ENCODE results near the gene INTS14.

The INTS14 gene

DNA sequence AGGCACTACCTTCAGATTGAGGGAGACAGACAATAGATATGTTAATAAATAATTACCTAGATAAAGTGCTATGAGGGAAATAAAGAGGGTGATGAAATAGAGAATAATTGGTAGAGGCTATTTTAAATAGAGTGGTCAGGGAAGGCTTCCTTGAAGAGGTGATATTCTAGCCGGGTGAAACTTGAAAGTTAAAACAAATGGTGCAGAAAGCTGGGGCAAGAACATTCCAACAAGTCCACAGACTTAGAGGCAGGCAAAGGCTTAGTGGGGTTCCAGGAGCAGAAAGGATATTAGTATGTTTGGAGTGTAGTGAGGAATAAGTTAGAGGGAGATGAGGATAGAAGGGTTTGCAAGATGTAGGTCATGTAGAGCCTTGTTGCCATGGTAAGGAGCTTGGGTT lies 70.6 kb downstream of the INTS14 start:
- no peak overlapping the region for H3K4me2 ChIP-seq (ENCODE audit: low read length, poor library complexity, severe bottlenecking)
- peaks cover 1% of the 10 kb centered on the region for H3K4me1 ChIP-seq (ENCODE audit: control insufficient read depth, insufficient read depth, low read depth, low read length)
- H3K36me3 ChIP-seq (ENCODE audit: control insufficient read depth in 1 of 2, insufficient read depth in 2 of 2, low read depth in 1 of 2, low read length in 2 of 2), result peaks cover 0 to 3% of the 10 kb centered on the region in 2 experiments
- peaks cover 5% of the 10 kb centered on the region for H3K79me1 ChIP-seq (replicated peaks; ENCODE audit: low read length, poor library complexity, severe bottlenecking)
- H2BK5ac ChIP-seq (ENCODE audit: low read depth, low read length, poor library complexity, severe bottlenecking), result no peak overlapping the region
- no peak overlapping the region for H3K9ac ChIP-seq (ENCODE audit: low read length)
- H2BK12ac ChIP-seq (ENCODE audit: low read length in 2 of 2), result no peak overlapping the region
- 80% methylated on average over 1 of the region's 1 CpG for WGBS
- no peak overlapping the region for H3K27ac ChIP-seq (ENCODE audit: low read length, poor library complexity, severe bottlenecking)
- no peak overlapping the region for H2AFZ ChIP-seq (ENCODE audit: low read depth, low read length)
- H3K9me3 ChIP-seq (ENCODE audit: control insufficient read depth, low read length), result no peaks in the 10 kb centered on the region
- H3K27me3 ChIP-seq (ENCODE audit: control insufficient read depth in 1 of 2, insufficient read depth in 1 of 2, low read length in 2 of 2), result no peaks in the 10 kb centered on the region
- H2AK5ac ChIP-seq (ENCODE audit: low read length, severe bottlenecking), result no peak overlapping the region
- DNase-seq, result no peak
- H3K4me3 ChIP-seq (ENCODE audit: insufficient read depth in 1 of 2, low read depth in 1 of 2, low read length in 2 of 2), result no peak overlapping the region
- H3K14ac ChIP-seq (ENCODE audit: low read length in 2 of 2), result no peak overlapping the region
- no peak overlapping the region for H2BK15ac ChIP-seq (ENCODE audit: low read depth, poor library complexity, severe bottlenecking)
- no peak overlapping the region for H3K23ac ChIP-seq (ENCODE audit: low read length in 2 of 2)
- H2BK120ac ChIP-seq (ENCODE audit: low read depth, low read length), result no peak overlapping the region
- no peak overlapping the region for H4K91ac ChIP-seq (ENCODE audit: low read length)
- H4K8ac ChIP-seq (ENCODE audit: low read length), result no peak overlapping the region
- H3K18ac ChIP-seq (ENCODE audit: low read depth in 1 of 2, low read length in 2 of 2), result no peak overlapping the region
- H3K4ac ChIP-seq (ENCODE audit: low read depth in 1 of 2, low read length in 2 of 2), result no peak overlapping the region

DNA sequence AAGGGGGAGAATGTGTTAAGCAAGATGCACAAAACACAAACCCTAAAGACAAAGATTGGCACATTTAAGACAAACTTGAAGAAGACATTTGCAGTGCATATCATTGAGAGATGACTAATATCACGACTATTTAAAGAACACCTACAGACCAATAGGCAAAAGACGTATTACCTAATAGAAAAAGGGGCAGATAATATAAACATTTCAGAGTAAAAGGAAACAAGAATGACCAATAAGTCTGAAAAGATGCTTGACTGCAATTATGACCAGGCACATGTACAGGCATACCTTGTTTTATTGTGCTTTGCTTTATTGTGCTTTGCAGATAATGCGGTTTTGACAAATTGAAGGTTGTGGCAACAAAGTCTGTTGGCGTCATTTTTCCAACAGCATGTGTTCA lies 75.7 kb downstream of the INTS14 start:
- Histone ChIP-seq H4K8ac (ENCODE audit: low read length) (no peak overlapping the region), H4K91ac (ENCODE audit: low read length) (no peak overlapping the region), H2BK12ac (ENCODE audit: low read length in 2 of 2) (no peak overlapping the region), H2AK5ac (ENCODE audit: low read length, severe bottlenecking) (no peak overlapping the region), H3K4me2 (ENCODE audit: low read length, poor library complexity, severe bottlenecking) (no peak overlapping the region), H2BK15ac (ENCODE audit: low read depth, poor library complexity, severe bottlenecking) (no peak overlapping the region), H3K23ac (ENCODE audit: low read length in 2 of 2) (no peak overlapping the region), H3K4ac (ENCODE audit: low read depth in 1 of 2, low read length in 2 of 2) (no peak overlapping the region), H3K9me3 (ENCODE audit: control insufficient read depth, low read length) (no peaks in the 10 kb centered on the region), H3K36me3 (ENCODE audit: control insufficient read depth in 1 of 2, insufficient read depth in 2 of 2, low read depth in 1 of 2, low read length in 2 of 2) (peaks cover 0 to 3% of the 10 kb centered on the region in 2 experiments), H3K18ac (ENCODE audit: low read depth in 1 of 2, low read length in 2 of 2) (no peak overlapping the region), H2BK5ac (ENCODE audit: low read depth, low read length, poor library complexity, severe bottlenecking) (no peak overlapping the region), H3K79me1 (replicated peaks; ENCODE audit: low read length, poor library complexity, severe bottlenecking) (no peaks in the 10 kb centered on the region), H3K4me1 (ENCODE audit: control insufficient read depth, insufficient read depth, low read depth, low read length) (peaks cover 5% of the 10 kb centered on the region), H3K9ac (ENCODE audit: low read length) (no peak overlapping the region), H2BK120ac (ENCODE audit: low read depth, low read length) (no peak overlapping the region), H3K14ac (ENCODE audit: low read length in 2 of 2) (no peak overlapping the region), H3K27me3 (ENCODE audit: control insufficient read depth in 1 of 2, insufficient read depth in 1 of 2, low read length in 2 of 2) (no peaks in the 10 kb centered on the region), H2AFZ (ENCODE audit: low read depth, low read length) (no peak overlapping the region), H3K27ac (ENCODE audit: low read length, poor library complexity, severe bottlenecking) (no peak overlapping the region), H3K4me3 (ENCODE audit: insufficient read depth in 1 of 2, low read depth in 1 of 2, low read length in 2 of 2) (no peak overlapping the region)
- 85% methylated on average over 2 of the region's 4 CpGs for WGBS
- DNase-seq, result peak; percentile 34

DNA sequence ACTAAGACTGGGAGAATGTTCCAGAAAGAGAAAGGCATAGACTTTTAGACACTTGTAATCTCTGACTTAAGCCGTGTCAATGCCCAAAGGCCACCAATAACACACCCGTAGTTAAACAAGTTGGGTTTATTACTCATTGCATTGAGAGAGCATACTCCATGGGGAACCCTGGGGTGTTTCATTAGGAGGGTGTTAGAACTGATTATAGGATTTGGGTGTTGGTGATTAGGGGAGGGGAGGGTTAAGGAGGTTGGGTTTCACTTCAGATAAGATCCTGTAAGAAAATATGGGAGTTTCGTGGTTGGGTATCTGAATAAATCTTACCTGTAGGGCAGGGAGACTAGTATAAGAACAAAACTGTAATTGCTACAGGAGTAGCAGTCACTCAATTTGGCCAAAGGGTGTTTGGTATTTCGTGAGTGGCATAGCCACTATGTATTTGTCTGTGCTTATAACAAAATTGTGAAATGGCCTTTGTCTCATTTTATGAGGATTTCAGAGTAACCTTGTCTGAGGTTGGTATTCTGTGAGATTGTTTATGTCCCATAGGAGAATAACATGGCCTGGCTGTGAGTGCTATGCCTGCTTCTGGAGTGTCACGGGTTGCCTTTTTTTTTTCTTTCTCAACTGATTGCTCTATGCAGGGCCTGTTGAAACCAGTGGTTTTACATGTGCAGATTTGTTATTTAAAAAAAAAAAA lies 77.7 kb downstream of the INTS14 start:
- Histone ChIP-seq H3K27ac (ENCODE audit: low read length, poor library complexity, severe bottlenecking) (no peak overlapping the region), H2AK5ac (ENCODE audit: low read length, severe bottlenecking) (no peak overlapping the region), H3K36me3 (ENCODE audit: control insufficient read depth in 1 of 2, insufficient read depth in 2 of 2, low read depth in 1 of 2, low read length in 2 of 2) (peaks cover 0 to 3% of the 10 kb centered on the region in 2 experiments), H4K8ac (ENCODE audit: low read length) (no peak overlapping the region), H3K9ac (ENCODE audit: low read length) (no peak overlapping the region), H3K4me2 (ENCODE audit: low read length, poor library complexity, severe bottlenecking) (peak overlapping the region; percentile 31), H3K23ac (ENCODE audit: low read length in 2 of 2) (no peak overlapping the region), H2BK12ac (ENCODE audit: low read length in 2 of 2) (peak overlapping the region in 1 of 2 experiments; percentile 24), H2BK120ac (ENCODE audit: low read depth, low read length) (peak overlapping the region; percentile 84), H2BK15ac (ENCODE audit: low read depth, poor library complexity, severe bottlenecking) (no peak overlapping the region), H3K14ac (ENCODE audit: low read length in 2 of 2) (no peak overlapping the region), H3K27me3 (ENCODE audit: control insufficient read depth in 1 of 2, insufficient read depth in 1 of 2, low read length in 2 of 2) (no peaks in the 10 kb centered on the region), H3K9me3 (ENCODE audit: control insufficient read depth, low read length) (no peaks in the 10 kb centered on the region), H3K4ac (ENCODE audit: low read depth in 1 of 2, low read length in 2 of 2) (no peak overlapping the region), H4K91ac (ENCODE audit: low read length) (no peak overlapping the region), H3K79me1 (replicated peaks; ENCODE audit: low read length, poor library complexity, severe bottlenecking) (no peaks in the 10 kb centered on the region), H3K4me3 (ENCODE audit: insufficient read depth in 1 of 2, low read depth in 1 of 2, low read length in 2 of 2) (no peak overlapping the region), H2AFZ (ENCODE audit: low read depth, low read length) (no peak overlapping the region), H3K4me1 (ENCODE audit: control insufficient read depth, insufficient read depth, low read depth, low read length) (peaks cover 5% of the 10 kb centered on the region), H3K18ac (ENCODE audit: low read depth in 1 of 2, low read length in 2 of 2) (no peak overlapping the region), H2BK5ac (ENCODE audit: low read depth, low read length, poor library complexity, severe bottlenecking) (no peak overlapping the region)
- DNase-seq, result peak; percentile 64
- WGBS, result 59% methylated on average over 5 of the region's 5 CpGs

DNA sequence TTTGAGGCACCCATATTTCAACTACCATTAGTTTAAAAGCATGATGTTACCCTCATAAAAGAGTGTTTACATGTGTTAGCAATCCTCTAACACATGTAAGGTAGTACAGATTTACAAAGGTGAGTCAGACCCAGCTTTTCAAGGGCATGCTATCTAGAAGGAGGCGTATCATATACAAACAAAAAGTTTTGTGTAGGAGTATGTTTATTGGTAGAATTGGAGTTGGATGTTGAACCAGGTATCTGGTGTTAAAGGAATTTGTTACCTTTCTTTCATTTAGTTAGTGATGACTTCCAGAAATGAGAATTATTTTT lies 78.2 kb downstream of the INTS14 start:
- no peak overlapping the region for H3K4me2 ChIP-seq (ENCODE audit: low read length, poor library complexity, severe bottlenecking)
- H4K91ac ChIP-seq (ENCODE audit: low read length), result no peak overlapping the region
- H2AK5ac ChIP-seq (ENCODE audit: low read length, severe bottlenecking), result no peak overlapping the region
- H2BK15ac ChIP-seq (ENCODE audit: low read depth, poor library complexity, severe bottlenecking), result no peak overlapping the region
- no peak overlapping the region for H2AFZ ChIP-seq (ENCODE audit: low read depth, low read length)
- no peak overlapping the region for H3K9ac ChIP-seq (ENCODE audit: low read length)
- H3K23ac ChIP-seq (ENCODE audit: low read length in 2 of 2), result no peak overlapping the region
- no peaks in the 10 kb centered on the region for H3K79me1 ChIP-seq (replicated peaks; ENCODE audit: low read length, poor library complexity, severe bottlenecking)
- H2BK5ac ChIP-seq (ENCODE audit: low read depth, low read length, poor library complexity, severe bottlenecking), result no peak overlapping the region
- H3K4ac ChIP-seq (ENCODE audit: low read depth in 1 of 2, low read length in 2 of 2), result no peak overlapping the region
- H3K27ac ChIP-seq (ENCODE audit: low read length, poor library complexity, severe bottlenecking), result no peak overlapping the region
- H3K4me3 ChIP-seq (ENCODE audit: insufficient read depth in 1 of 2, low read depth in 1 of 2, low read length in 2 of 2), result no peak overlapping the region
- no peak overlapping the region for H2BK12ac ChIP-seq (ENCODE audit: low read length in 2 of 2)
- H2BK120ac ChIP-seq (ENCODE audit: low read depth, low read length), result no peak overlapping the region
- H3K14ac ChIP-seq (ENCODE audit: low read length in 2 of 2), result no peak overlapping the region
- H3K36me3 ChIP-seq (ENCODE audit: control insufficient read depth in 1 of 2, insufficient read depth in 2 of 2, low read depth in 1 of 2, low read length in 2 of 2), result peaks cover 0 to 3% of the 10 kb centered on the region in 2 experiments
- no peaks in the 10 kb centered on the region for H3K9me3 ChIP-seq (ENCODE audit: control insufficient read depth, low read length)
- peaks cover 5% of the 10 kb centered on the region for H3K4me1 ChIP-seq (ENCODE audit: control insufficient read depth, insufficient read depth, low read depth, low read length)
- DNase-seq, result peak; percentile 85
- H3K27me3 ChIP-seq (ENCODE audit: control insufficient read depth in 1 of 2, insufficient read depth in 1 of 2, low read length in 2 of 2), result no peaks in the 10 kb centered on the region
- no peak overlapping the region for H3K18ac ChIP-seq (ENCODE audit: low read depth in 1 of 2, low read length in 2 of 2)
- WGBS, result 8% methylated on average over 1 of the region's 1 CpG
- no peak overlapping the region for H4K8ac ChIP-seq (ENCODE audit: low read length)
